GM19351 (cell line): Measurements from ENCODE around the gene NMUR2.

Experiments used
- ATAC-seq: cut with Tn5 transposase; IDR thresholded peaks from one replicate; pipeline ENCODE4 v1.9.1; 2021; ENCODE audit warnings: mild to moderate bottlenecking, moderate library complexity; ENCODE audit not compliant: unreplicated experiment

Gene NMUR2, protein sequence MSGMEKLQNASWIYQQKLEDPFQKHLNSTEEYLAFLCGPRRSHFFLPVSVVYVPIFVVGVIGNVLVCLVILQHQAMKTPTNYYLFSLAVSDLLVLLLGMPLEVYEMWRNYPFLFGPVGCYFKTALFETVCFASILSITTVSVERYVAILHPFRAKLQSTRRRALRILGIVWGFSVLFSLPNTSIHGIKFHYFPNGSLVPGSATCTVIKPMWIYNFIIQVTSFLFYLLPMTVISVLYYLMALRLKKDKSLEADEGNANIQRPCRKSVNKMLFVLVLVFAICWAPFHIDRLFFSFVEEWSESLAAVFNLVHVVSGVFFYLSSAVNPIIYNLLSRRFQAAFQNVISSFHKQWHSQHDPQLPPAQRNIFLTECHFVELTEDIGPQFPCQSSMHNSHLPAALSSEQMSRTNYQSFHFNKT

DNA sequence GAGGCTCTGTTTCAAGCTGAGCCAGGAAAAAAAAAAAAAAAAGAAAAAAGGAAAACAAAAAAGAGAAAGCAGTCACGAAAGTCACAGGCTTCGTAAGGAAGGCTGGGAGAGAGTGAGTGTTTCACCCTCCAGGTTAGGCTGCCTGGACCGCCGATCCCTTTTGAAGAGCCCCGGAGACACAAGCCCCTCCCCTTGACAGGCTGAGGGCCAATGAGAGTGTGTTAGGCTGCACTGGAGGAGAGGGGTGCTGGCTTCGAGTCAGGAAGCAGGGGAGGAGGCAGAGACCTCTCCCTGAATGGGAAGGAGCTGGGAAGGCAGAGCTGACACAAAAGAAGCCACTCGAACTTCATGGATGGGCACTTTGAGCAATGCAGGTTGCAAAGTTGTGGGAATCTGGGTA lies at the start of gene NMUR2:
TSS of gene NMUR2 (minus strand) at position 135 of the 400 bp plus-strand sequence. CDS start 166 bp downstream, outside the sequence.
- no peak for ATAC-seq

DNA sequence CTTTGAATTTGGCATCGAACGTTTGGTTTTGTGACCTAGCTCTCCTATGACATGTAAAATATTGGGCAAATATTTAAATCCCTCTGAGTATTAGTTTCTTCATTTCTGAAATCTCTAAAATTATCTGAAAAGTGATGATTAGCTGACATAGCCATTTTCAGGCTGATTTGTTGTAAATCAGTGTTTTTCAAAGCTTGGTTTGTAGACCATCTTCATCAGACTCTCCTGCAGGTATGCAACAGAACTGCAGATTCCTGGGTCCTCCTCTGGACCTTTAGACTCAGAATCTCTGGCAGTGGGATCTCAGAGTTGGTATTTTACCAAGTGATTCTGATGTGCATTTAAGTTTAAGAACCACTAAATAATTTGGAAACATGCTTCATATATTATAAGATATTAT lies 38.9 kb upstream of the NMUR2 start:
- no peak for ATAC-seq

DNA sequence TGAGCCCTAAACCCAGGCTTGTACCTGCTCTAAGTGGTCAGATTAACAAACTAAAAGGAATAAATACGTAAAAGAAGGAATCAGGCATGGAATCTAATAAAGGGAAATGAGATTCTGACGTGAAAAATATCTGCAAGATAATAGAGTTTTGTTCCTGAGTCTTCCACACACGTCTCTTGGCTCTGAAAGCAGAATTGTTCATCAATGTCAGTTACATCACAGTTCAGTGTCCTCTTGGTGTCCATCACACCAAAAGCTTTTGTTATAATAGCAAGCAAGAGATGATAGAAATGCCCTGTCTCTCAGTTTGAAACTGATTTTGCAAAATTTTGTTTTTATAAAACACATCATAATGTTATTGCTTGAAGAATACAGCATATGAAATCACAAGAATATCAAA lies 34.7 kb upstream of the NMUR2 start:
- no peak for ATAC-seq

DNA sequence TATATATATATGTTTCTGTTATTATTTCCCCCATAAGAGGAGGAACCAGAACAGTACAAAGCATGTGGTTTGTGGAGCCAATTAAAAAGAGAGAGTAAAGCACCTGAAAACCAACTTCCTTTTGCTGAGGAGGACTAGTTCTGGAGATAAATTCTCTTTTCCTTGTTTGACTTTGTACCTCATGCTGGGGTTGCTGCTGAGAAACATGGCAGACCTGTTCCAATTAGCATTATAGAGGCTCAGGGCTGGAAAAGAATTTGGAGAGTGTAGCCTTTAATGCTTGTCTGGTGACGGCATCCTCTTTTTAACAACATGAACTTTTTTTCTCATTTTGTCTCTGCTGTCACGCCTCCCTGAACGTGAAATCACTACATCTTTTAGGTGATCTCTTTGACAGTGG lies 32.8 kb upstream of the NMUR2 start:
- no peak for ATAC-seq

DNA sequence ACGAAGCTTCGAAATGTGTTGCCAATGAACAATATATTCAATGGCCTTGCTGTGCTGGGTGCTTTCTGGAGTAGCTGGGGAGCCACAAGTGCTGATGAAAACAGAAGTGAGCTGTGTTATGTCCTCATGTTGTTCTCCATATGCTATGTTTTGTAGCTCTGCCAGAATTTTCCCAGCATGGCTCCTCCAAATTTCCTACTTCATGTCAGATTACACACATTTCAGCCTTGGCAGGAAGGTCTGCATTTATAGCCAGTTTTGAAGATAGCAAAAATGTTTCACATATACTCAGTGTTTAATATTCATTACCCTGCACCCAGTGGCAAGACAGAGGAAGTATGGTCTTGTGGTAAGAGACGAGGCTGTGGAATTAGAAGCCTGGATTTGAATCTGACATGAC lies 22.6 kb upstream of the NMUR2 start:
- ATAC-seq = no peak

DNA sequence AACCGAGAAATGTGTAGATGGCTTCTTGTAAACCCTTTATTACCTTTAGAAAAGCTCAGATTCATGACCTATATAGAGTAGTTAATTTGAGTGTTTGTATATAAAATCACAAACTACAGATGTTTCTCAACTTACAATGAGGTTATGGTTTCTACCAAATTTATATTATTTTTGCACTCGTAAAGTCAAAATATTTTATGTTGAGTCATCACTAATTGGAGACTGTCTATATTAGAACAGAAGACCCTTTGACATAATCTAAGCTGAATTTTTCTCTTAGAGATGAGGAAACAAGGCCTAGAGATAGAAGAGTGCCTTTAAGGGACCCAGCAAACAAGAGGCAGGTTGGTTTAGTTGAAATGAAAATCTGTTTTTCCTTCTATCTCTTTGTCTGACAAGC lies 20.0 kb upstream of the NMUR2 start:
- ATAC-seq = no peak

DNA sequence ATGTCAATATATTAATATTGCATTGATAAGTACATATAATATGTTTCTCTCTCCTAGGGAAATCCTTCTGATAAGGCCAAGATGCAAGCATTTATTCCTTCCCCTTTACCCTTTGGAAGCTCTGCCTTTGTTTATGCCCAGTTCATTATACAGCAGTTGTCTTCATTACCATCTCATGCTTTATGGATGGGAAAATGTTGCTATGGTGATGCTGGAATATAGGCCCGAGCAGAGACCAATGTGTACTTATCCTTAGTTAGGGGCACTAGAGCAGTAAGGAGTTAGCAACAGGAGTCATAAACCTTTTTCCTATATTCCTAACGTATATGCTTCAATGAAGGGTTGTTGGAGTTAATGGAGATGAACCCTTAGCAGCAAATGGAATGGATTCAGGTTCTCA lies 19.4 kb upstream of the NMUR2 start:
- ATAC-seq = no peak

DNA sequence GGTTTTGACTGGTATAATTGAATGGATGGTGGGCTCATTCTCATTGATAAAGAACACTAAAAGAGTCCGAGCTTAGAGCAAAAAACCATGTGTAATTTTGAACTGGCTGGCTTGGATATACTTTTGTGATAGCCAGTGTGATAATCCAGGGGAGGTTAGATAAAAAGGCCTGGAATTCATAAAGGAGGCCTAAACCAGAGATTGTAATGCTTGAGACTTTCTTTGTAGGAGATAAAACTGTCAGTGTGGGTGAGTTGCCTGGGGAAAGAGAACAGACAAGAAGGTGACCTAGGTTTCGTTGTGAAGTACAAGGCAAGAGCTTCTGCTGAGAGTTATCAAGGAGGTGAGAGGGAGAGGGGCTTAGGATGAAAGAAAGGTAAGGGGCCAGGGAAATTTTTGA lies 17.0 kb upstream of the NMUR2 start:
- ATAC-seq = no peak

DNA sequence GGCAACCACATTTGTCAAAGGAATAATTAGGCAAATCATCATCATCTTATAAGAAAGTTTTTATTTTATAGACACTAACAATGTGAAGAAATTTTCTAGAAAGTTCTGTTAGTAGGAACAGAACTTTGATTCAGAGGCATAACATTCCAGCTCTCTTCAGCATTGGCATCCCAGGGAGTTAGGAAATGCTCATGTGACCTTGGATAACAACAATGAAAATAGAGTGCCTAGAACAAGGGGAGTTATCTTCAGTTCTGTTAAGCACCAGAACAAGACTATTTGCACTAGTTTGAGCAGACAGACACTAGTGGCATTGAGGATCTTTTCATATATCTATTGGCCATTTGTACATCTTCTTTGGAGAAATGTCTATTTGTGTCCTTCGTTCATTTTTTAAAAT lies 7.0 kb upstream of the NMUR2 start:
- no peak for ATAC-seq

DNA sequence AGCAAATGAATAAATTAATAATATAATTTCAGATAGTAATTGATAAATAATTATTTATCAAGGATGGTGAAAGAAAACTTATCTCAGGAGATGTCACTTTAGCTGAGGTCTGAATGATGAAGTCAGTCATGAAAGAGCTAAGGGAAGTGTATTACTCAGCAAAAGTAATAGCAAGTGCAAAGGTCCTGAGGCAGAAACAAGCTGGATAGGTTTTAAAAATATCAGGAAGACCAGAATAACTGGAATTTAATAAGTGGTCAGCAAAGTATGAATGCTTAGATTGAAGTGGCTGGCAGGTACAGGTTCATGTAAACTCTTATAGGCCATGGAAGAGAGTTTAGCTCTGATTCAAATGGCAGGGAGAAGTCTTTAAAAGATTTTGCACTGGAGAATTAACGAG lies 1.0 kb upstream of the NMUR2 start:
- ATAC-seq = no peak

DNA sequence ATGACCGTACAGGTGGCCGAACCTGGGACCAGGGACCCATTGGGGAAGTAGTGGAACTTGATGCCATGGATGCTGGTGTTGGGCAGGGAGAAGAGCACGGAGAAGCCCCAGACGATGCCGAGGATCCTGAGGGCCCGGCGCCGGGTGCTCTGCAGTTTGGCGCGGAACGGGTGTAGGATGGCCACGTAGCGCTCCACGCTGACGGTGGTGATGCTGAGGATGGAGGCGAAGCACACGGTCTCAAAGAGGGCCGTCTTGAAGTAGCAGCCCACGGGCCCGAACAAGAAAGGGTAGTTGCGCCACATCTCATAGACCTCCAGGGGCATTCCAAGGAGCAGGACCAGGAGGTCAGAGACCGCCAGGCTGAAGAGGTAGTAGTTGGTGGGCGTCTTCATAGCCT lies 585 bp downstream of the NMUR2 start:
- ATAC-seq = no peak

DNA sequence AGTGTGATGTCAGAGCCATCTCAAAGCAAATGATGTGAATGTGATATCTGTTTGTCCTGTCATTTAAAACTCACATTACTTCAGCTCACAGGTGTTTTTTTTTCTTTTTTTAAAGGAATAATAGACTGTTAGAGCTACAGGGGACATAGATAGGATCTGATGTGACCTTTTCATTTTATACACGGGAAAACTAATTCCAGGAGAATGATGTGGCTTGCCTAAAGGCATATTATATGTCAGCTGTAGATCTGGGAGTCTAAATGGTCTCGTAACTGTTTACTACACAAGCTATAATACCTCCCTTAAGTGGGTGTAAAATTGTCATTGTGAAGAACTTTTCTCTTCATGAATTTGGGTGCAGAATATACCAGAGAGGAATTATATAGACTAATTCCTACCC lies 2.0 kb downstream of the NMUR2 start:
- ATAC-seq = no peak

DNA sequence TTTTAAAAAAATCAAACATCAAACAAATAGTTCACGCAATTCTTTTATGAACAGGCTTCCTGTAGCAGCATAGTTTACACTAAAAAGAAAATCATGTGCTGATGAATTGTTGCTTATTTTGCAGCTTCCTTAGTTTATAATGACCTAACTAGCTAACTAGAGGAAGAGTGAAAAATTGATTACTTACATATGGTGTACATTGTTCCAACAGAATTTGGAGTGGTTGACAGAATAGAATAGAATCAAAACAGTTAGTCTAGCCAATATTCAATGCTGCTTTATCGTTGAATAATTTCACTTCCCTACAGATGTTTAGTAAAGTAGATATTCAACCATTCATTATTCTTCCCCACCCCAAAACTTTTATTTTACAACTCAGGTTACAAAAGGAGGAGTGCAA lies 4.2 kb downstream of the NMUR2 start:
- no peak for ATAC-seq

DNA sequence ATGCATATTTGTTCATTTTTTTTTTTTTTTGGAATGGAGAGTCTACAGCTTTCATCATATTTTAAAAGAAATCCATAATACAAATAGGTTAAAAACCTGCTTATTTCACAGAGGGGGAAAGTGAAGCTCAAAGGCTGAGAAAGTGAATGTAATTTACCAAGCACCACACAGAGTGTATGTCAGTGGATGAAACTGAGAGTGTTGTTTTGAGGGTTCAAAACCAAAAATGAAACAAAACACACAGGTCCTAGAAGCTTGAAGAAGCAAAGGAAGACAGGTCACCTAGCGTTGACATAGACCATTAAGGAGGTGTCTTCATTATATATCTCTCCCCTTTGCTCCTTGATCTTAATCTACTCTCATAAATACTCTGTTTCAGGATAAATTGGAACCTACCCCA lies 7.5 kb downstream of the NMUR2 start:
- peak; percentile 89 for ATAC-seq

DNA sequence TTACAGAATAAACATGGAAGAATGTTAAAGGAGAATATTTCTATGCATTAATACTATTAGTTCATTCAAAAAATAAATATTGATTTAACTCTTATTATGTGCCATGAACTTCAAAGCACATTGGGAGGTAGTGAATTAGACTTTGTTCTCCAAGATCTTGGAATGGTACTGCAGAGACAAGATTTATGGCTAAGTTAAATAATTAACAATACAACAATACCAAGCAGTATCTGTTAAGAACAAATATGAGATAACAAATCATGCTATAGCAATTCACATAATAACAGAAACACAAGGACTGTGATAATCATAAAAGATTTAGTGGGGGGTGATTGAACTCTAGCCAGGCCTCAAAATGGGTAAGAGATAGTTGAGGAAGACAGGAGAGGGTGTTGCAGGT lies 11.6 kb downstream of the NMUR2 start:
- ATAC-seq = no peak

DNA sequence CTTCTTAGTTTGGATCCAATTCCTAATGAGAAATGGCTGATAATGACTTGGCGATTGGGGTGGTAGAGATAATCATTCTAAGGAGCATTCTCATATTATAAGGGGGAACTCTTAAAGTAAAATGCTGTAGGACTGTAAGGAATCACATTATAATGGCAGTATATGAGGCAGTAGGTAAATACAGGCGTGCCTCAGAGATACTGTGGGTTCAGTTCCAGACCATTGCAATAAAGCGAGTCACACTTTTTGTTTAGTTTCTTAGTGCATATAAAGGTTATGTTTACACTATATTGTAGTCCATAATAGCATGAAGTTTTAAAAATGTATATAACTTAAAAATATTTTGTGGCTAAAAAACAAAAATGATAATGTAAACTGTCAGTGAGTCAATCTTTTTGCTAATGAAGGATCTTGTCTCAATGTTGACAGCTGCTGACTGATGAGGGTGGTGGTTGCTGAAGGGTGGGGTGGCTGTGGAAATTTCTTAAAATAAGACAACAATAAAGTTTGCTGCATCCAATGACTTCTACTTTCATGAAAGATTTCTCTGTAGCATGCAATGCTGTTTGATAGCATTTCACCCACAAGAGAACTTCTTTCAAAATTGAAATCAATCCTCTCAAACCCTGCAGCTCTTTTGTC lies 15.8 kb downstream of the NMUR2 start:
- ATAC-seq = no peak

DNA sequence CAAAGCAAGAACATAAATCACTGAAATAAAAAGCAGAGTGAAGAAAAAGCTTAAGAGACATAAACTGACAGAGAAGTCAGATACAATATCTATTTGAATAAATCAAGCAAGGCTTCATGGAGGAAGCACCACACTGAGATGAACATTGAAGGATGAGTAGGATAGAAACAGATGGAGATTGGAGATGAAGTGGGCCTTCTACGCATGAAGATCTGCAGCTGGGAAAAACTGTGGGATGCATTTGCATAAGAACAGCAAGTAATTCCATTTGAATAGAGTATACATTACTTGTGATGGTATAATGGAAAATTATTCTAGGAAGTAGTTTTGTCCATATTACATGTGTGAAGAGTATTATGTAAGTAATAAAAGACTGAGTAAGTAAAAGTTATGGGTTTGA lies 16.5 kb downstream of the NMUR2 start:
- ATAC-seq = no peak

DNA sequence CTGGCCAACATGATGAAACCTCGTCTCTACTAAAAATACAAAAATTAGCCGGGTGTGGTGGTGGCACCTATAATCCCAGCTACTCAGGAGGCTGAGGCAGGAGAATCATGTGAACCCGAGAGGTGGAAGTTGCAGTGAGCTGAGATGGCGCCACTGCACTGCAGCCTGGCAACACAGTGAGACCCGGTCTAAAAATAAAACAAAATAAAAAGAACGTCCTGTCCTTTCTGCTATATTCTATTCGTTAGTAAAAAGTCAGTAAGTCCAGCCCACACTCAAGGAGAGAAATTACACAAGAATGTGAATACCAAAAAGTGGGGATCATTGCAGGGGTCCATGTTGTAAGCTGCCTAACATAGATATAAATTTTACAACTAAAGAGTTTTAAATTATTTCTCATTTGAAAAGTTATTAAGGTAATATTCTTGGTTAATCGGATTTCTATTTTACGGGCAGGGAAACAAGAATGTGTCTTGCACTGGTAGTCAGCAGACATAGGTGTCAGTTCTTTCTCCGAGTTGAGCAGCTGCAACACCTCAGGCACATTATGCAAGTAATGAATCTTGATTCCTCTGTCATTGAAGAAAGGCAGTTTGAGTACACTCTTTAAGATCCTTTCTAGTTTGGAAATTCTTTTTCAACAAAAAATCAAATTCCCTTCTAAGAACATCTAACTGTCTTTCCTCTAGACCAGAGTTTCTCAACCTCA lies 24.5 kb downstream of the NMUR2 start:
- ATAC-seq = no peak

DNA sequence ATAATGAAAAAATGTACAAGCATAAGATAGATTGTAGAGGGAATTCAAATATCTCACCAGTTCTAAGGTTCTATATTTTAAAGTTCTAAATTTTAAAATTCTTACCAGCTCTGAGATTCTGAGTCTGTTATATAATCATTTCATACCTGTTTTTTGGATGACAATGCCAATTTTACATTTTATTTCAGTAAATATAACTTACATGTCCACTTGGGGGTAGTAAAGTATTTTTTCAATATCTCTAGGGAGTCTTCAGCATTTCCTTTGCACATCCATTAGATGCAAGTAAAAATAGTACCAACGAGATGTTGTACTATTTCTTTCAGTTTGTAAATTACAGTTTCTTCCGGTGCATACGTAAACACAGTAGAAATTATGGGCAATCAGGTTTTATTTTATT lies 25.7 kb downstream of the NMUR2 start:
- no peak for ATAC-seq

DNA sequence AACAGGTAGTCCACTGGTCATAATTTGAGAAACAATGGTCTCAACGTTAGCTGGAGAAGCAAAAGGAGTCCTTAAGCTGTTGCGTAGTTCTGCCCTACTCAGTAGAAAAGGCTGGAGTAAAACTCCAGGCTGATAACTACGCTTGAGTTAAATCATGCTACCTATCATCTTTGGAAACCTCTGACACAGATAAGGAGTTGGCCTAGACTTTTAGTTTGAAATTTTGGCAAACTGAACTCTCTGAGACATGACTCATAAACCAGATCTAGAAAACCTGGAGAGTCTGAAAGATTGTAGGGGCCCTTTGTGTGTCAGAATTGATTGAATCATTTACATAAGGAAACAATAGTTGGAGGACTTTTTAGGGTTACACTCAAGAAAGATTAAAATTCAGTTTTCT lies 26.3 kb downstream of the NMUR2 start:
- no peak for ATAC-seq

DNA sequence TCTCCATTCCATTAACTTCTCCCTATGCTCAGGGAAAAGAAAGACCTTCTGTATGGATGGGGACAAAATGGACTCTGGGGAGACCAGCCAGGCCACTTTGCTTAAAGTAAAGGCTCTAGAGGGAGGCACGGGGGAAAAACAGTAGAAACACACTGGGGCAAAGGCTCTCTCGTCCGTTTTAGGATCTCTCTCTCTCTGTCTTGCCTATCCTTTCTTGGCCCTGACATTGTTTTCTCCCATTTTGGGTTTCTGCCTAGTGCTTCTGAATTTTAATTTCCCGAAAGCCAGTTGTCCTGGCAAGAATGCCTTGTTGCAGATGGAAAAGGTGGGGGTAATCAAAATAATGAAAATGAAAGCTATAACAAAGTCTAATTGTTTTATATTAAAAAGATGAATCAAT lies 28.2 kb downstream of the NMUR2 start:
- no peak for ATAC-seq

DNA sequence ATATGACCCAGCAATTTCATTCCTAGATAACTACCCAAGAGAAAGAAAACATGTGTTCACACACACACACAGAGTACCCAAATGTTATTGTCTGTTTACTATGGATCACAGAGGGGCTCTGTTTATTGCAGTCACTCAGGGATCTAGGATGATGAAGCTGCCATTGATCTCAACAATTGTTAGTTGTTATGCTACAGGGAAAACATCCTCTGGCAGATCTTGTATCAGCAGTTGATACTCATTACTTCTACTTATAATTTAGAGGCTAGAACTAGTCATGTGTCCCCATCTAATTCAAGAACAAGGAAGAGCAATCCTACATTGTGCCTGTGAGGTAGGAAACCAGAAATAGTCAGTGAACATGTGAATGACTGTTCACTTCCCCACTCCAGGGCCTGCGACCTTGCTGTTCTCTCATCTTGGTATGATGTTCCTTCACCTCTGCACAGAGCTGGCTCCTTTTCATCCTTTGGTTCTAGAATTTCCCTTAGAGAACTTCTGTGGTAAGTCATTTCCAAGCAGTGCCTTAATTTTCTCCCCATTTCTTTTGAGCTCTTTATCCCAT lies 30.3 kb downstream of the NMUR2 start:
- no peak for ATAC-seq
